Erythroblast (primary cell): Measurements from ENCODE around the gene THSD7A.

Experiments used
- DNase-seq, 2 experiments: peaks; one replicate each; lab custom pipeline; 2025; lab: John Stamatoyannopoulos, UW
- GATA1 ChIP-seq: IDR thresholded peaks from 2 replicates; pipeline ENCODE4 v1.6.1; 2011; ENCODE audit warnings: low read depth, mild to moderate bottlenecking, control low read depth, low read length, moderate library complexity
- POLR2A ChIP-seq: IDR thresholded peaks from 2 replicates; pipeline ENCODE4 v1.6.1; 2011; ENCODE audit warnings: mild to moderate bottlenecking, low read length

THSD7A gene

GRCh38 chr7:11786186-11786585 lies 45.8 kb downstream of the THSD7A start:
- no peak for DNase-seq
- TF ChIP-seq POLR2A (no peak), GATA1 (no peak)

GRCh38 chr7:11784769-11785536 lies 47.0 kb downstream of the THSD7A start:
- no peak for DNase-seq
- TF ChIP-seq GATA1 (no peak), POLR2A (no peak)

- no peak for DNase-seq
- no peak for TF ChIP-seq POLR2A
- TF ChIP-seq GATA1 = no peak
These were observed 51.9 kb downstream of the THSD7A start for GRCh38 chr7:11779864-11780674.

- no peak for TF ChIP-seq GATA1
- TF ChIP-seq POLR2A = no peak
- DNase-seq = no peak
These were observed 56.0 kb downstream of the THSD7A start for GRCh38 chr7:11776039-11776438.

GRCh38 chr7:11775401-11775800 lies 56.6 kb downstream of the THSD7A start:
- TF ChIP-seq GATA1 = no peak
- no peak for TF ChIP-seq POLR2A
- no peak for DNase-seq

GRCh38 chr7:11768263-11768662 lies 63.7 kb downstream of the THSD7A start:
- no peak for DNase-seq
- TF ChIP-seq POLR2A (no peak), GATA1 (no peak)

- no peak for DNase-seq
- TF ChIP-seq GATA1 = no peak
- no peak for TF ChIP-seq POLR2A
These were observed 64.8 kb downstream of the THSD7A start for GRCh38 chr7:11767148-11767547.

- DNase-seq = no peak
- TF ChIP-seq POLR2A (no peak), GATA1 (no peak)
These were observed 71.6 kb downstream of the THSD7A start for GRCh38 chr7:11760372-11760771.

- TF ChIP-seq GATA1 (no peak), POLR2A (no peak)
- no peak for DNase-seq
These were observed 73.3 kb downstream of the THSD7A start for GRCh38 chr7:11758627-11759111.

- TF ChIP-seq POLR2A (no peak), GATA1 (no peak)
- no peak for DNase-seq
These were observed 74.8 kb downstream of the THSD7A start for GRCh38 chr7:11757153-11757552.

GRCh38 chr7:11754933-11755332 lies 77.1 kb downstream of the THSD7A start:
- no peak for DNase-seq
- TF ChIP-seq GATA1 = no peak
- TF ChIP-seq POLR2A = no peak

GRCh38 chr7:11754123-11754522 lies 77.9 kb downstream of the THSD7A start:
- DNase-seq = no peak
- TF ChIP-seq GATA1 (no peak), POLR2A (no peak)

GRCh38 chr7:11753433-11753832 lies 78.6 kb downstream of the THSD7A start:
- TF ChIP-seq GATA1 (no peak), POLR2A (no peak)
- DNase-seq = no peak

GRCh38 chr7:11751807-11752389 lies 80.1 kb downstream of the THSD7A start:
- DNase-seq = no peak
- no peak for TF ChIP-seq GATA1
- TF ChIP-seq POLR2A = no peak
